NCI-H1694 (cell line): ENCODE data around the gene ABCF1.

Experiments used
- DNase-seq: peaks from one replicate; lab custom pipeline; 2025; lab: John Stamatoyannopoulos, UW

ABCF1 gene

DNA sequence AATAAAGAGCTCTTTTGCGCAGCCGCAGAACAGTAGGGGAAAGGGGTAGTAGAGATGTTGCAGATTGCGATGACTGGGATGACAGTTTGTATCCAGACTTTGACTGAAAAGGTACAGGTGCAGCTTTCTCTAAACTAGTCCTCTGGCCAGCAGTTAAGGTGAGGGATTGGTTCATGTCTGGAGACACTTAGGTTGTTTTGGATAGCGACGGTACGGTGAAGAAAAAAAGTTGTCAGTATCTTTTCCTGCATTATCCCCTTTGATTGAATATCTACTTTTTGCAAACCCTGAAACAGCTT lies 13.6 kb upstream of the ABCF1 start:
- no peak for DNase-seq

DNA sequence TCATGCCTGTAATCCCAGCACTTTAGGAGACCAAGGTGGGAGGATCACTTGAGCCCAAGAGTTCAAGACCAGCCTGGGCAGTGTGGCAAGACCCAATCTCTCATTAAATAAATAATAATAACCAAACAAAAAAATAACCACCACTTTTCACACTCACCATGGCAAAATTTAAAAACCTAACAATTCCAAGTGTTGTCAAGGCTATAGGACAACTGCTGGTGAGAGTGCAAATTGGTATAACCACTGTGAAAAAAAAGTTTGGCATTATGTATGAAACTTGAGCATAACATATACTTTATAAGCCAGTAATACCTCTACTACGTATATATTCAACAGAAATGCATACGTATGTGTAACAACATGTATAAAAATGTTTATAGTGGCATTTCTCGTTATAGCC lies 10.3 kb upstream of the ABCF1 start:
- no peak for DNase-seq

DNA sequence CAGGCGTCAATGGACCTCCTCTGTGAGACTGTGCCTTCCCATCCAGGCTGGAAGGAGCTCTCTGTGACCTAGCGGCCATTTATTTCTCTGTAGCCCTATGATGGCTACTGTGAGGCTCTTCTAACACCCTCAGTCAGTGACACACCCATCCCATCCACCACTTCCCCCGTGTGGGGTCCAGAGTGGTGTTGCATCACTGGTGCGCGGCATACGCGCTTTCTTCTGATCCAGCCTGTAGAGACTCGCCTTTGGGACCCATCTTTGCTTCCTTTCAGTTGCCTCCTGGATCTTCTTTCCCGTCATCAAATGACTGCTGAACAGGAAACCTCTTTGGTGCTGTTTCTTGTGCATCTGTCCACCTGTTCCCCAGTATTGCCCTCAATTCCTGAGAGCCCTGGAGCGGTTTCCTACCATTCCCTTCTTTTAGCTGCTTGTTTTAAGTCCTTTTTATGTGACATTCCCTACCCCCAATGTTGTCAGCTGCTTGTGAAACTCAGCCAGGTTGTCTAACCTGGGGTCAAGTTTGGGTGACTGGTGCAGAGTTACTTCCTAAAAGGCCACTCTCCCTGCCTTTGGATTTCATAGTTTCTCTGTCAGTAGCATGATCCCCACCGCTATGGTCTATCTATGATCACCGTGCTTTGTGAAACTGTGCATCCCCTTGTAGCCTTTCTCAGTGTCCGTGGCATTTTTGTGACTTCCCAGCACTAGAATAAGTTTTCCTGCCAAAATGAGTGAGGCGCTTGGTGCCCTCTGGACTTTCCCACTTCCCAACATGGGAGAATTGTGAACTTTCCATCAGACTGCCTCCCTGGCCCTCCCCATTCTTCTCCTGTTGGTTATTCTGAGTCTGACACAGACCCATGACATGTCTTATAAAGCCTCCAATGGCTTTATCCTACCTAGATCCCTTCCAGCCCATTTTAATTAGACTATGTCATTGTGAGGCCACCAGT lies 8.5 kb upstream of the ABCF1 start:
- DNase-seq: no peak

DNA sequence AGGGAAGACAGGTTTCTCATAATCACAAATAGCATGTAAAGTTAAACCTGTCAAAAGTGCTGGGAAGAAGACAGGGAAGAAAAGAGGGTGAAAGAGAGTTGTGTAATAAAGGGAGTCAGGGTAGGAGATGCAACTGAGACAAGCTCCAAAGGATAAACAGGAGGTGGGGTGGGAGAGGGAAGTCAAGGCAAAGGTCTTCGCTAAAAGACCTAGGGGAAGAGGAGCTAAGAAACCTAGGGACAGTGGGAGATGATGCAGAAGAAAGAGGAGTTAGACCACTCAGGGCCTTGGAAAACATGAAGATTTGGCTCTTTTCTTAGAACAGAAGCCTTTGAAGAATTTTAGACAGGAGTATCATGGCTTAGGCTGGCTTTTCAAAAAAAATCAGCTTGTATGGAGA lies 7.1 kb upstream of the ABCF1 start:
- no peak for DNase-seq

DNA sequence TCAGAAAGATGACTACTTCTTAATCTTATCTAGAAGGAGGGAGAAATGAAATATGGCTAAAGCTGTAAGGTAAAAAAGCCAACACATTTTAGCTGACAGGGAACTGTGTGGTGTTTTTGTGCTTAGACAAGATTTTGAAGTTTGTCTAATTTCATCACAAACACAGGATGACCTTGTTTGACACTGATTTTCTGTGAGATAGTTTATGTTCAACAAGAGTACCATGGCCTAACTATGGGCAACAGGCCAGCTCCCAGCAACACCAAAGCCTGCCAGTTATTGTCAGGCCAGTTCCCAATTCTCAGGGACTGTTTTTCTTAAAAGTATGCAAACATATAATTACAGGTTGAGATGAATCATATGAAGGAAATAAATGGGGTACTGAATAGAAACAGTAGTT lies 5.5 kb upstream of the ABCF1 start:
- no peak for DNase-seq

DNA sequence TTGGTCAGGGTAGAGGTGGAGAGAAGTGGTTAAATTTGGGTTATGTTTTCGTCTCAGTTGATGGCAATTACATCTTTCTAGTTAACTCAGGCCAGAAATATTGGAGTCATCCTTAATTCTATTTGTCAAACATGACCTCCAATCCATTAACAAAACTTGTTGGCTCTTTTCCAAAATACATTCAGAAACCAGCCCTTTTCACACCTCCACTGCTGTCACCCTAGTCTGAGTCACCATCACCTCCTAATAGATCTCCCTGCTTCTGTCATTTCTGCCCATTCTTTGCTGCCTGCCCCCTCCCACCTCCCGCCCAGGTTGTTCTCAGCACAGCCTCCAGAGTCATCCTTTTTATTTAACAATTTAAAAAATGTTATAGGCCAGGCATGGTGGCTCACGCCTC lies 3.0 kb upstream of the ABCF1 start:
- DNase-seq: no peak

DNA sequence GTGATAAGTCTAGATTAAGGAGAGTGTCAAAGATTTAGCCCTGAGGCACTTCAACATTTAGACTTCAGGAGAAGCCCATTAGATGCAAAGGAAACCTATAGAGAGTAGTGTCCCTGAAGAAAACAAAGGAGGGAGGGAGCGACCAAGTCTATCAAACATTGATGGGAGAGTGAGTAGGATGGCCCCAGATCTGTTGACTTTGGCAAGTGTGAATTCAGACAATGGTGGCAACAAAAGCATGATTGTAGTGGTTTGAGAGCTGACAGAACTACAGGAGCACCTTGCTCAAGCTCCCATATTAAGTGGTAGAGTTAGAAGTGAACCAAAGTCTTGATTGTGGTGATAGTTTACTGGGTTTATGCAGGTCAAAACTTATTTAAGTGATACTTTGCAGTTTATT lies 979 bp upstream of the ABCF1 start:
- no peak for DNase-seq

DNA sequence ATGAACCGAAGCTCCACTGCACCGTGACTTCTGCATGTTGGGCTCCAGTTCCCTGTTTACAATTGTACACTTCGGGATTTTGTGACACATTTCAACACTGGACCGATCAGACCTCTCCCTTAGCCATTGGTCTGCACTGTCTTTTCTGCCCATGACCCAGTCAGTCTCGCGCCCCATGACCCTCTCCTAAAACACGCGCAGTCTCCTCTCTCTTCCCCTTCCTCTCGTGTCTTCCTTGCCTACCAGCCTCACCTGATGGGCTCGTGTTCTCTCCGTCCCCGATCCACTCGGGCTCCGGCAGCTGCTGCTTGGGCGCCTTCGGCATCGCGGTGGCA lies 535 bp upstream of the ABCF1 start:
- DNase-seq: no peak

DNA sequence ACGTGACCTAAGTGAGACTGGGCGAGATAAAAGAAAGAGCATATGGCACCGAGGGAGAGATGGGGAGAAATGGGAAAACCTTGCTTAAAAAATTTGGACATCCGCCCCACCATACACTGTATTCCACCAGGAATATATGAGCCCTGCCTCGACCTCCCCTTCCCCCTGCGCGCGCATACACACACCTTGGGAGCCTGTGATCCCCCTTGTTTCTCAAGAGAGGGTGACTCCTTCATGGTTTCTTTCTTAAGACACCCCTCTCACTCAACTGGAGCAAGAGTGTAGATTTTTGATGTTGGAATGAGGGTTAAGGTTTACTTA lies 480 bp downstream of the ABCF1 start:
- no peak for DNase-seq

DNA sequence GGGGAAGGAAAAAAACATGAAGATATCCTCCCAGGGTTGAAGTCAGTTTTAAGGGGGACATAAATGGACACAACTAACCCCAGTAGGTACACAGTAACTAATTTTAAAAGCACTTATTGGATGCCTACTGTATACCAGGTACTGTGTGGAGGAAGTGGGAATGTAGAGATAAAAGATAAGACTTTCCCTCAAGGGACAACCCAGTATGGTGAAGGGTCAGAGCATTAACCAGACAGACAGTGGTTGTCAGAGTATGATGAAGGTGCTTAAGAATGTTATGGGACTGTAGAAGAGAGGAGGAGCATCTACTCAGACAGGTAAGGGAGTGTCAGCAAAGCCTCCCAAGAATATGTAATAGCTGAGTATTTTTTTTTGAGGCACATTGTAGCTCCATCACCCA lies 906 bp downstream of the ABCF1 start:
- DNase-seq: no peak

DNA sequence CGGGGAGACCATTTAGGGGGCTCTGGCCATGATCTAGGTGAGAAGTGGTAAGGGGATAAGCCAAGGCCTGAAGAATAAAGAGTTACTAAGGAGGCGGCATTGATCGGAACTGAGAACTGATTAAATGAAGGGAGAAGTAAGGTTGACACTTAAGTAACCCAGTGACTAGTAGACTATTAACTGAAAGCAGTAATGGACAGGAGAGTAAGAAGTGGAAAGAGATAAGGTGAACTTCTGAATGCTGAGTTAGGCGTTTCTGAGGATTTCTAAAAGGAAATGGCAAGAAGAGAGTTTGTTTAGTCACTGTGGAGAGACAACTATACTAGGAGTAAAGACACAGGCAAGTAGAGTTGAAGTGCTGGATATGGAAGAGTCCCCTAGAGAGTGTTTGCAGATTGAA lies 1.9 kb downstream of the ABCF1 start:
- DNase-seq: no peak

DNA sequence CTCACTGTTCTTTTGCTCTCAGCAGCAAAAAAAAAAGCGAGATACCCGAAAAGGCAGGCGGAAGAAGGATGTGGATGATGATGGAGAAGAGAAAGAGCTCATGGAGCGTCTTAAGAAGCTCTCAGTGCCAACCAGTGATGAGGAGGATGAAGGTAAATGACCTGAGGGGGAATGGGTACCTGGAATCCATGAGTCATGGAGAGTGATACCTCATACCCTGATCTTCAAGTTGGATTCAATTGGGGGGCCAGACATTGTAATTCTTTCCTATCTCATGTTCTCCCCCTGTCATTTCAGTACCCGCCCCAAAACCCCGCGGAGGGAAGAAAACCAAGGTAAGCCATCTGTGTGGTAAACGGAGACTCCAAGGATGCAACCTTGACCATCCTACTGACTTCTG lies 6.8 kb downstream of the ABCF1 start:
- DNase-seq: no peak

DNA sequence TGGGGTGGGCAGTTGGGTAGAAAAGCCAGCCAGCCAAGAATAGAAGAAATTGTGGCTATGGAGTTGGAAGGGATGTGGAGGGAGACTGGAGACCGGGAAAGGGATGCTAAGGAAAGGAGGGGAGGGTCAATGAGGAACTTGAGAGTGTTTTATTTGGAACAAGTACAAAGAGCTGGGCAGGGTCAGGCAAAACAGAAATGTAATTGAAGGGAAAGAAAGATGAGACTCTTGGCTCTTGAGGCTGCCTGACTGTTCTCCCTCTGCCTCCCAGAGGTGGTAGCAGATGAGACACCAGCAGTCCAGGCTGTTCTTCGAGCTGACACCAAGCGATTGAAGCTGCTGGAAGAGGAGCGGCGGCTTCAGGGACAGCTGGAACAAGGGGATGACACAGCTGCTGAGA lies 12.7 kb downstream of the ABCF1 start:
- no peak for DNase-seq

DNA sequence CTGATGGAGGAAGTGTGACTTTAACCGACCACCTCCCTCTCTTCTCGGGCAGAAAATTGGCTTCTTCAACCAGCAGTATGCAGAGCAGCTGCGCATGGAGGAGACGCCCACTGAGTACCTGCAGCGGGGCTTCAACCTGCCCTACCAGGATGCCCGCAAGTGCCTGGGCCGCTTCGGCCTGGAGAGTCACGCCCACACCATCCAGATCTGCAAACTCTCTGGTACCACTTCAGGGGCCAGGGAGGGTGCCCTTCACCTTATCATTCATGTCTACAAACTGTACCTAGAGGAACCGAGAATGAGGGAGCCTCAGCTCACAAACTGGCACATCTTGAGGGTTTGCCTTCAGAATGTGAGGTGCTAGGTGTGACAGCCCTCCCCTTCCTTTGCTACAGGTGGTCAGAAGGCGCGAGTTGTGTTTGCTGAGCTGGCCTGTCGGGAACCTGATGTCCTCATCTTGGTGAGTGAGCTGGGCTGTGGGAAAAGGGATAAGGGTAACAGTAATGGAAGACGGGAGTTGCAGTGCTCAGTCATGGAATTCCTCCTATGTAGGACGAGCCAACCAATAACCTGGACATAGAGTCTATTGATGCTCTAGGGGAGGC lies 18.6 kb downstream of the ABCF1 start:
- no peak for DNase-seq

DNA sequence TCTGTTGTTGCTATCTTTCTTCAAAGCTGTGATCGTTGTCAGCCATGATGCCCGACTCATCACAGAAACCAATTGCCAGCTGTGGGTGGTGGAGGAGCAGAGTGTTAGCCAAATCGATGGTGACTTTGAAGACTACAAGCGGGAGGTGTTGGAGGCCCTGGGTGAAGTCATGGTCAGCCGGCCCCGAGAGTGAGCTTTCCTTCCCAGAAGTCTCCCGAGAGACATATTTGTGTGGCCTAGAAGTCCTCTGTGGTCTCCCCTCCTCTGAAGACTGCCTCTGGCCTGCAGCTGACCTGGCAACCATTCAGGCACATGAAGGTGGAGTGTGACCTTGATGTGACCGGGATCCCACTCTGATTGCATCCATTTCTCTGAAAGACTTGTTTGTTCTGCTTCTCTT lies 19.3 kb downstream of the ABCF1 start:
- no peak for DNase-seq

DNA sequence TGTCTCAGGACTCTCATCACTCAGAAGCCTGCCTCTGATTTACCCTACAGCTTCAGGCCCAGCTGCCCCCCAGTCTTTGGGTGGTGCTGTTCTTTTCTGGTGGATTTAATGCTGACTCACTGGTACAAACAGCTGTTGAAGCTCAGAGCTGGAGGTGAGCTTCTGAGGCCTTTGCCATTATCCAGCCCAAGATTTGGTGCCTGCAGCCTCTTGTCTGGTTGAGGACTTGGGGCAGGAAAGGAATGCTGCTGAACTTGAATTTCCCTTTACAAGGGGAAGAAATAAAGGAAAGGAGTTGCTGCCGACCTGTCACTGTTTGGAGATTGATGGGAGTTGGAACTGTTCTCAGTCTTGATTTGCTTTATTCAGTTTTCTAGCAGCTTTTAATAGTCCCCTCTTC lies 19.8 kb downstream of the ABCF1 start:
- DNase-seq: no peak

DNA sequence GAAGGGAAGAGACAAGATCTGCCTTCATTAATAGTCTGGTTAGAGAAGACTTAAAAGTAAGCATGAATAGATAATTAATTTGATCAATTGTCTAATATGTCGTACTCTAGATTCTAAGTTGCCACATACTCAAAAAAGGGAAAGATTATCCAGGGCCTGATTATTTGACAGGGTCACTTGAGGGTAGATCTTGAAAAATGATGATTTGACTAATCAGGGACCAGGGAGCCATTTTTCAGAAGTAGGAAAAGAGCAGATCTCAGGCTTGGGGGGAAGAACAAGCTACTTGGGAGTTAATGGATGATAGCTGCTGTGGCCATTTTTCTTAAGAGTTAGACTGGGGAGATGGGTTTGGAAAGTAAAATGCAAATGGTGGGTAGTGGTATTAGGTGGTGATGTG lies 21.0 kb downstream of the ABCF1 start:
- no peak for DNase-seq

DNA sequence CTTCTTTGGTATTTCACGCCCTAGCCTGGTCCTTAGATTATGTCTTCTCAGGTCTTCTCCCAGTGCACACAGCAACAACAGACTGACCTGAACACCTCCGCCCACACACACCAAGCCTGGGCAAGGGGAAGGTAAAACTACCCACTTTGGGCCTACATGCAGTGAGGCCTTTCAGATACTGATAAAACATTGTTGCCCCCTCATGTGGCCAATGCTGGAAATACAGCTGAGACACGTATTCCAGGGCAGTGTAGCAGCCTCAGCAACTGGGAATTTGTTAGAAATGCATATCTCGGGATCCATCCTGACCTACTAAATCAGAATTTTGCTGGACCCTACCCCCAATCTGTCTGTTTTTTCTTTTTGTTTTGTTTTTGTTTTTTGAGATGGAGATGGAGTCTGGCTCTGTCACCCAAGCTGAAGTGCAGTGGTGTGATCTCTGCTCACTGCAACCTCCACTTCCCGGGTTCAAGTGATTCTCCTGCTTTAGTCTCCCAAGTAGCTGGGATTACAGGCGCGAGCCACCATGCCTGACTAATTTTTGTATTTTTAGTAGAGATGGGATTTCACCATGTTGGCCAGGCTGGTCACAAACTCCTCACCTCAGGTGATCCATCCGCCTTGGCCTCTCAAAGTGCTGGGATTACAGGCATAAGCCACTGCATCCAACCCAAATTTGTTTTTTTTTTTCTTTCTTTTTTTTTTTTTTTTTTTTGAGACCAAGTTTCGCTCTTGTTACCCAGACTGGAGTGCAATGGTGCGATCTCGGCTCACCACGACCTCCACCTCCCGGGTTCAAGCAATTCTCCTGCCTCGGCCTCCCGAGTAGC lies 26.3 kb downstream of the ABCF1 start:
- peak; percentile 74 for DNase-seq

DNA sequence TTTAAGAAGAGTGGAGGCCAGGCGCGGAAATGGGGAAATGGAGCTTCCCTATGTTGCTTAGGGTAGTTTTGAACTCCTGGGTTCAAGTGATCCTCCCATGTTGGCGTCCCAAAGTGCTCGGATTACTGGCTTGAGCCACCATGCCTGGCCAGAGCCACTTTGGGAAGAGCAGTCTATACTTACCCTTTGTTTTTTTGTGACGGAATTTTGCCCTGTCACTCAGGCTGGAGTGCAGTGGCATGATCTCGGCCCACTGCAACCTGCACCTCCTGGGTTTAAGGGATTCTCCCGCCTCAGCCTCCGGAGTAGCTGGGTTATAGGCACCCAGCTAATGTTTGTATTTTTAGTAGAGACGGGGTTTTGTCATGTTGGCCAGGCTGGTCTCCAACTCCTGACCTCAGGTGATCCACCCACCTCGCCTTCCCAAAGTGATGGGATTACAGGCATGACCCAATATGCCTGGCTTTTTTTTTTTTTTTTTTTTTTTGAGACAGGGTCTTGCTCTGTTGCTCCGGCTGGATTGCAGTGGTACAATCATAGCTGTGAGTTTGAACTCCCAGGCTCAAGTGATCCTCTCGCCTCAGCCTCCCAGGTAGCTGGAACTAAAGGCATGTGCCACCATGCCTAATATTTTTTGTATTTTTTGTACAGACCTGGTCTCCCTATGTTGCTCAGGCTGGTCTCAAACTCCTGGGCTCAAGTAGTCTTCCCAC lies 27.8 kb downstream of the ABCF1 start:
- DNase-seq: no peak

DNA sequence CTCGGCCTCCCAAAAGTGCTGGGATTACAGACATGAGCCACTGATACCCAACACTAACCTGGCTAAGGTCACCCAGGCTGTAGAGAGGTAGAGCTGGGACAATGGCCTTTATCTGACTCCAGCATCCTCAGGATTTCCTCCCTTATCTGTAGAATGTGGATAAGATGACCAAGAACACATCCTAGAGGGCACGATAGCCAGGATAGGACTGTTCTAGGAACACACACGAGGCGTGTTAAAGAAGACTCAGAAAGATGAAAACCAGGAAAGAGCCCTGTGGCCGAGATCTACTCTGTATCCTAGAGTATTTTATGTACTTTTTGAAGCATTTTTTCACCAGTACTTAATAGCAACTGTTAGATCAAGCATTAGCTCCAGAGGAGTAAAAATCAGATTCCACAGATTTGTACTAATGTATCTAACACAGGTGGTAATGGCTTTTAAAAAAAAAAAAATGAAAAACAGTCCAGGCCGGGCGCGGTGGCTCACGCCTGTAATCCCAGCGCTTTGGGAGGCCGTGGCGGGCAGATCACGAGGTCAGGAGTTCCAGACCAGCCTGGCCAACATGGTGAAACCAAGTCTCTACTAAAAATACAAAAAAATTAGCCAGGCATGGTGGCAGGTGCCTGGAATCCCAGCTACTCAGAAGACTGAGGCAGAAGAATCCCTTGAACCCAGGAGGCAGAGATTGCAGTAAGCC lies 28.5 kb downstream of the ABCF1 start:
- DNase-seq: no peak

DNA sequence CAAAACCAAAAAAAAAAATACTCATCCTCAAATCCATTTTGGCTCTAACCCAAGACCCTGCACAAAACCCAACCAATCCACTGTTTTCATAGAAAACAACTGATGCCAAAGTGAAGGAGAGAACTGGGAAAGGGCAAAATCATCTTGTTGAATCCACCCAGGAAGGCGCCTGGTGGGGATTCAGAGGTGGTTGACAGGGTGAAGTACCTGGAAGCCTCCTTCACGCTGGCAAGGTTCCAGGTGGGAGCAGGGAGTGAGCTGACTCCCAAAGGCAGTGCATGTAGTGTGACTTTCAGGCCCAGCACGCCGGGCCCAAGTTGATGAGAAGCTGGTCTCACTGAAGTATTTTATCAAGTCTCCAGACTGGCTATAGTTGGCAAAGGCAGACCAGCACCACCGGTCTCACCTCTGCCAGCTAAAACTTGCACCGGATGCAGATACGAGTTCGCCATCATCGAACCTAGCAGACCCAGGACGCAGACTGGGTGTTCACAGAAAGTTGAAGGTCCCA lies 29.3 kb downstream of the ABCF1 start:
- no peak for DNase-seq

DNA sequence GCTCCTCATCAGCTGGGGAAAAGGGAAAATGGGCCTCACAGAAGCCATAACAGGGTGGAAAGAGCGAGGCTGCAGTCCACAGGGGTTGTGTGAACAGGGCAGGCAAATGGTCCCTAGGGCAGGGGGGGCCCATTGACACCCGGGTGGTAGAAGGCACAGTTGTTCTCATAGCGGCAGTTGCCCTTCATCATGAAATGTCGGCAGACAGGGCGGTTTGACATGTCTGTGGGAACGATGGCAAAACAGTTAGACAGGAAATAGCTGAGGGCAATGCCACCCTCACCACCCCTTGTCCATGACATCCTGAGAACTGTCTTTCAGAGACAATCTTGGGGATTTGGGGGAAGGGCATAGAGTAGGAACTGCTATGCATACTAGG lies 30.2 kb downstream of the ABCF1 start:
- DNase-seq: no peak
